Caki2 (cell line): Measurements from ENCODE around the gene MAOB. TPM values are rescaled to one million over a fixed set of nuclear protein-coding genes. Genes with fewer than 3 reads are reported as not detected.
"Not testable (repeated sequence)": the region's sequence is repeated elsewhere in the genome, so short reads cannot be mapped to it uniquely, and the experiment has no call there.

Source experiments
- DNase-seq: peaks from one replicate; pipeline ENCODE4 v3.0.0-alpha.2; 2015; ENCODE audit warnings: low read depth
- in situ Hi-C: cut with HindIII; loops from 2 replicates; pipeline ENCODE4 v1.10.0; 2016; ENCODE audit warnings: low sequenced_read_pairs, low pct_unique_long_range_greater_than_20kb, mixed read lengths
- total RNA-seq: library from RNA; depleted of rRNA; stranded (reverse); fragments of >200 nt; shearing (Covaris generic); gene quantifications from 2 replicates; pipeline ENCODE4 v1.2.3, GENCODE V29; 2014; ENCODE audit warnings: low replicate concordance; rRNA removed

The MAOB gene
- total RNA-seq, 1 experiment from 2014 or later, result 7.1 TPM

GRCh38 chrX:43731086-43731485 lies 151.2 kb downstream of the MAOB start:
- in situ Hi-C loops, result no loop called here

GRCh38 chrX:43728966-43729365 lies 153.3 kb downstream of the MAOB start:
- DNase-seq, result peak; percentile 15

More at GRCh38 chrX:43731086-43731485, 151.2 kb downstream of the MAOB start:
- peak; percentile 69 for DNase-seq

GRCh38 chrX:43728002-43728401 lies 154.2 kb downstream of the MAOB start:
- DNase-seq, result no peak
- in situ Hi-C loops, result no loop called here

More at GRCh38 chrX:43728966-43729365, 153.3 kb downstream of the MAOB start:
- in situ Hi-C loops, result no loop called here

- in situ Hi-C loops, DNase-seq: not testable (repeated sequence)
Measured at GRCh38 chrX:43727254-43727653, 155.0 kb downstream of the MAOB start.

GRCh38 chrX:43725227-43725626 lies 157.0 kb downstream of the MAOB start:
- in situ Hi-C loops, result not testable (repeated sequence)

GRCh38 chrX:43720961-43721360 lies 161.3 kb downstream of the MAOB start:
- no peak for DNase-seq
- in situ Hi-C loops, result no loop called here

More at GRCh38 chrX:43725227-43725626, 157.0 kb downstream of the MAOB start:
- DNase-seq, result not testable (repeated sequence)

GRCh38 chrX:43720082-43720481 lies 162.2 kb downstream of the MAOB start:
- DNase-seq, result no peak
- in situ Hi-C loops, result no loop called here

GRCh38 chrX:43718956-43719355 lies 163.3 kb downstream of the MAOB start:
- in situ Hi-C loops, result no loop called here
- no peak for DNase-seq

- in situ Hi-C loops, result no loop called here
Measured at GRCh38 chrX:43718546-43718945, 163.7 kb downstream of the MAOB start.

GRCh38 chrX:43718081-43718480 lies 164.2 kb downstream of the MAOB start:
- DNase-seq, result no peak
- in situ Hi-C loops, result no loop called here

More at GRCh38 chrX:43718546-43718945, 163.7 kb downstream of the MAOB start:
- no peak for DNase-seq

GRCh38 chrX:43717161-43717560 lies 165.1 kb downstream of the MAOB start:
- in situ Hi-C loops, result no loop called here
- peak; percentile 1 for DNase-seq

GRCh38 chrX:43716696-43717095 lies 165.6 kb downstream of the MAOB start:
- DNase-seq, result peak; percentile 1
- in situ Hi-C loops, result no loop called here

Other genes starting within 250 kb of the MAOB start
- gene MAOA, start 226.2 kb downstream of the MAOB start, total RNA-seq, result 0.20 TPM in 1 of 2 replicates, not detected in the other
- not detected in 2 replicates for gene NDP, start 90.9 kb upstream of the MAOB start, total RNA-seq